Measurements from ENCODE around the gene FNBP1.

GRCh38 chr9:129987941-129988340, 55.0 kb downstream of the FNBP1 start:
- no peak for TF ChIP-seq POLR2A (IDR thresholded peaks at IDR 0.05)
- TF ChIP-seq CTCF (IDR thresholded peaks at IDR 0.05) = no peak
